ENCODE results near the gene ACSS2.

DNA sequence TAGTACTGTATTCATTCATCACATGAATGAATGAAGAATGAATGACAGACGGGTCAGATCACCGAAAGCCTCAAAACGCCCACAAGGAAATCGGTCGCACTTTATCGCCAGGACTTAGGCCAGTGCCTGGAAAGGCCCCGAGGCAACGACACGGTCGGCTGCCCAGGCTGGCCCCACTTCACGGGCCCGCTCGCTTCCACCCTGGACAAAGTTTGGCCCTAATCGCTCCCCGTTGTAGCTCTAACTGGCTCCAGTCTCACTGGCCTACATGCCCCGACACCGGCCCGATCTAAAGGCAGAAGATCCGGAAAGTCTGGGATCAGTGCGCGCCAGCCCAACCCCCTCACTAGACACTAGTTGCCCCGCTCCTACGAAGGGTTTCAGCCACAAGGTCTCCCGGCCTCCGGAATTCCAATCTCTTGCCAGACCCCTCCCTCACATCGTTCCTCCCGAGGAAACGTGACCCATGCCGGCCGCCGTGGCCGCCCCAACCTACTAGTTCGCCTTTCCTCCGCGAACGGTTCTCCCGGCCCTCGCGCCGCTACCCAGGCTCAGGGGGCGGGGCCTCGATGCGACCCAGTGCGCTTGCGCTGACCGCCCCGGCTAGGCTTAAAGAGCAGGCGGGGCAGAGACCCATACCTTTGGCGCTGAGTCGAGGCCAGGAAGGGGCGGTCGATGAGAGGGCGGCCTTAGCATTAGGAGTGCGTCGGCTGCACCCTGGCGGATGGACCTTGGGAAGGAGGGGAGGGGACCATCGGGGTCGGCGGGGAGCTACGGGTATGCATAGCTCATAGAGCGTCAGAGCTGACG is 79.0 kb downstream of the ACSS2 start, which contains the start of the genes GSS and MYH7B:
- TF ChIP-seq POLR2AphosphoS5 (IDR thresholded peaks at IDR 0.05; ENCODE audit: low read depth, low read length) (peak; percentile 79; the same call in 1 of the 2 replicates), POLR2A (IDR thresholded peaks at IDR 0.05; ENCODE audit: low read depth, low read length) (peak; percentile 89)

Measured in GM12892 (cell line).